Measurements from ENCODE around the gene MED20.

Gene MED20

GRCh38 chr6:41884957-41885356 lies 36.0 kb downstream of the MED20 start:
- Histone ChIP-seq H3K36me3 (ENCODE audit: control insufficient read depth in 2 of 2, insufficient read depth in 2 of 2, low read length in 2 of 2) (no peaks in the 10 kb centered on the region), H3K9me3 (ENCODE audit: control insufficient read depth in 2 of 2, low read length in 2 of 2) (no peaks in the 10 kb centered on the region), H3K4me1 (ENCODE audit: control insufficient read depth in 2 of 2, insufficient read depth in 2 of 2, low read length in 2 of 2) (no peaks in the 10 kb centered on the region), H3K4me3 (ENCODE audit: low read length in 2 of 2) (no peak overlapping the region), H3K27ac (ENCODE audit: low read depth in 2 of 2, low read length in 2 of 2) (no peak overlapping the region), H3K27me3 (ENCODE audit: control insufficient read depth in 2 of 2, insufficient read depth in 2 of 2, low read length in 2 of 2) (no peaks in the 10 kb centered on the region), H3K9ac (ENCODE audit: low read depth in 1 of 2, low read length in 2 of 2) (no peak overlapping the region)

GRCh38 chr6:41881506-41881905 lies 39.4 kb downstream of the MED20 start:
- Histone ChIP-seq H3K4me1 (ENCODE audit: control insufficient read depth in 2 of 2, insufficient read depth in 2 of 2, low read length in 2 of 2) (no peaks in the 10 kb centered on the region), H3K27ac (ENCODE audit: low read depth in 2 of 2, low read length in 2 of 2) (no peak overlapping the region), H3K27me3 (ENCODE audit: control insufficient read depth in 2 of 2, insufficient read depth in 2 of 2, low read length in 2 of 2) (no peaks in the 10 kb centered on the region), H3K36me3 (ENCODE audit: control insufficient read depth in 2 of 2, insufficient read depth in 2 of 2, low read length in 2 of 2) (no peaks in the 10 kb centered on the region), H3K9me3 (ENCODE audit: control insufficient read depth in 2 of 2, low read length in 2 of 2) (no peaks in the 10 kb centered on the region), H3K4me3 (ENCODE audit: low read length in 2 of 2) (no peak overlapping the region), H3K9ac (ENCODE audit: low read depth in 1 of 2, low read length in 2 of 2) (no peak overlapping the region)

- no peaks in the 10 kb centered on the region for H3K36me3 ChIP-seq (ENCODE audit: control insufficient read depth in 2 of 2, insufficient read depth in 2 of 2, low read length in 2 of 2)
- H3K4me3 ChIP-seq (ENCODE audit: low read length in 2 of 2) = no peak overlapping the region
- H3K27me3 ChIP-seq (ENCODE audit: control insufficient read depth in 2 of 2, insufficient read depth in 2 of 2, low read length in 2 of 2) = no peaks in the 10 kb centered on the region
- no peaks in the 10 kb centered on the region for H3K4me1 ChIP-seq (ENCODE audit: control insufficient read depth in 2 of 2, insufficient read depth in 2 of 2, low read length in 2 of 2)
- no peak overlapping the region for H3K27ac ChIP-seq (ENCODE audit: low read depth in 2 of 2, low read length in 2 of 2)
- H3K9me3 ChIP-seq (ENCODE audit: control insufficient read depth in 2 of 2, low read length in 2 of 2) = no peaks in the 10 kb centered on the region
- no peak overlapping the region for H3K9ac ChIP-seq (ENCODE audit: low read depth in 1 of 2, low read length in 2 of 2)
These were observed 42.0 kb downstream of the MED20 start for GRCh38 chr6:41878961-41879405.

- H3K9ac ChIP-seq (ENCODE audit: low read depth in 1 of 2, low read length in 2 of 2) = no peak overlapping the region
- H3K36me3 ChIP-seq (ENCODE audit: control insufficient read depth in 2 of 2, insufficient read depth in 2 of 2, low read length in 2 of 2) = no peaks in the 10 kb centered on the region
- no peaks in the 10 kb centered on the region for H3K27me3 ChIP-seq (ENCODE audit: control insufficient read depth in 2 of 2, insufficient read depth in 2 of 2, low read length in 2 of 2)
- no peaks in the 10 kb centered on the region for H3K4me1 ChIP-seq (ENCODE audit: control insufficient read depth in 2 of 2, insufficient read depth in 2 of 2, low read length in 2 of 2)
- H3K27ac ChIP-seq (ENCODE audit: low read depth in 2 of 2, low read length in 2 of 2) = no peak overlapping the region
- no peaks in the 10 kb centered on the region for H3K9me3 ChIP-seq (ENCODE audit: control insufficient read depth in 2 of 2, low read length in 2 of 2)
- H3K4me3 ChIP-seq (ENCODE audit: low read length in 2 of 2) = no peak overlapping the region
These were observed 42.7 kb downstream of the MED20 start for GRCh38 chr6:41878246-41878645.

- Histone ChIP-seq H3K27me3 (ENCODE audit: control insufficient read depth in 2 of 2, insufficient read depth in 2 of 2, low read length in 2 of 2) (no peaks in the 10 kb centered on the region), H3K4me3 (ENCODE audit: low read length in 2 of 2) (no peak overlapping the region), H3K4me1 (ENCODE audit: control insufficient read depth in 2 of 2, insufficient read depth in 2 of 2, low read length in 2 of 2) (no peaks in the 10 kb centered on the region), H3K9me3 (ENCODE audit: control insufficient read depth in 2 of 2, low read length in 2 of 2) (no peaks in the 10 kb centered on the region), H3K9ac (ENCODE audit: low read depth in 1 of 2, low read length in 2 of 2) (no peak overlapping the region), H3K36me3 (ENCODE audit: control insufficient read depth in 2 of 2, insufficient read depth in 2 of 2, low read length in 2 of 2) (no peaks in the 10 kb centered on the region), H3K27ac (ENCODE audit: low read depth in 2 of 2, low read length in 2 of 2) (no peak overlapping the region)
These were observed 43.8 kb downstream of the MED20 start for GRCh38 chr6:41877051-41877680.

GRCh38 chr6:41874741-41875140 lies 46.2 kb downstream of the MED20 start:
- H3K27me3 ChIP-seq (ENCODE audit: control insufficient read depth in 2 of 2, insufficient read depth in 2 of 2, low read length in 2 of 2) = no peaks in the 10 kb centered on the region
- H3K4me3 ChIP-seq (ENCODE audit: low read length in 2 of 2) = no peak overlapping the region
- H3K9me3 ChIP-seq (ENCODE audit: control insufficient read depth in 2 of 2, low read length in 2 of 2) = no peaks in the 10 kb centered on the region
- H3K9ac ChIP-seq (ENCODE audit: low read depth in 1 of 2, low read length in 2 of 2) = no peak overlapping the region
- H3K36me3 ChIP-seq (ENCODE audit: control insufficient read depth in 2 of 2, insufficient read depth in 2 of 2, low read length in 2 of 2) = no peaks in the 10 kb centered on the region
- no peak overlapping the region for H3K27ac ChIP-seq (ENCODE audit: low read depth in 2 of 2, low read length in 2 of 2)
- H3K4me1 ChIP-seq (ENCODE audit: control insufficient read depth in 2 of 2, insufficient read depth in 2 of 2, low read length in 2 of 2) = no peaks in the 10 kb centered on the region

GRCh38 chr6:41872147-41872546 lies 48.8 kb downstream of the MED20 start:
- H3K27me3 ChIP-seq (ENCODE audit: control insufficient read depth in 2 of 2, insufficient read depth in 2 of 2, low read length in 2 of 2) = no peaks in the 10 kb centered on the region
- no peak overlapping the region for H3K4me3 ChIP-seq (ENCODE audit: low read length in 2 of 2)
- no peak overlapping the region for H3K27ac ChIP-seq (ENCODE audit: low read depth in 2 of 2, low read length in 2 of 2)
- H3K9ac ChIP-seq (ENCODE audit: low read depth in 1 of 2, low read length in 2 of 2) = no peak overlapping the region
- no peaks in the 10 kb centered on the region for H3K9me3 ChIP-seq (ENCODE audit: control insufficient read depth in 2 of 2, low read length in 2 of 2)
- H3K4me1 ChIP-seq (ENCODE audit: control insufficient read depth in 2 of 2, insufficient read depth in 2 of 2, low read length in 2 of 2) = no peaks in the 10 kb centered on the region
- no peaks in the 10 kb centered on the region for H3K36me3 ChIP-seq (ENCODE audit: control insufficient read depth in 2 of 2, insufficient read depth in 2 of 2, low read length in 2 of 2)

- H3K9ac ChIP-seq (ENCODE audit: low read depth in 1 of 2, low read length in 2 of 2) = no peak overlapping the region
- no peaks in the 10 kb centered on the region for H3K9me3 ChIP-seq (ENCODE audit: control insufficient read depth in 2 of 2, low read length in 2 of 2)
- H3K27ac ChIP-seq (ENCODE audit: low read depth in 2 of 2, low read length in 2 of 2) = no peak overlapping the region
- H3K36me3 ChIP-seq (ENCODE audit: control insufficient read depth in 2 of 2, insufficient read depth in 2 of 2, low read length in 2 of 2) = no peaks in the 10 kb centered on the region
- H3K4me3 ChIP-seq (ENCODE audit: low read length in 2 of 2) = no peak overlapping the region
- H3K27me3 ChIP-seq (ENCODE audit: control insufficient read depth in 2 of 2, insufficient read depth in 2 of 2, low read length in 2 of 2) = no peaks in the 10 kb centered on the region
- no peaks in the 10 kb centered on the region for H3K4me1 ChIP-seq (ENCODE audit: control insufficient read depth in 2 of 2, insufficient read depth in 2 of 2, low read length in 2 of 2)
These were observed 49.2 kb downstream of the MED20 start for GRCh38 chr6:41871691-41872090.

GRCh38 chr6:41859356-41859755 lies 61.6 kb downstream of the MED20 start:
- Histone ChIP-seq H3K9ac (ENCODE audit: low read depth in 1 of 2, low read length in 2 of 2) (no peak overlapping the region), H3K27me3 (ENCODE audit: control insufficient read depth in 2 of 2, insufficient read depth in 2 of 2, low read length in 2 of 2) (no peaks in the 10 kb centered on the region), H3K27ac (ENCODE audit: low read depth in 2 of 2, low read length in 2 of 2) (no peak overlapping the region), H3K4me1 (ENCODE audit: control insufficient read depth in 2 of 2, insufficient read depth in 2 of 2, low read length in 2 of 2) (no peaks in the 10 kb centered on the region), H3K9me3 (ENCODE audit: control insufficient read depth in 2 of 2, low read length in 2 of 2) (no peaks in the 10 kb centered on the region), H3K36me3 (ENCODE audit: control insufficient read depth in 2 of 2, insufficient read depth in 2 of 2, low read length in 2 of 2) (no peaks in the 10 kb centered on the region), H3K4me3 (ENCODE audit: low read length in 2 of 2) (no peak overlapping the region)

GRCh38 chr6:41858703-41859102 lies 62.2 kb downstream of the MED20 start:
- Histone ChIP-seq H3K9ac (ENCODE audit: low read depth in 1 of 2, low read length in 2 of 2) (no peak overlapping the region), H3K36me3 (ENCODE audit: control insufficient read depth in 2 of 2, insufficient read depth in 2 of 2, low read length in 2 of 2) (no peaks in the 10 kb centered on the region), H3K9me3 (ENCODE audit: control insufficient read depth in 2 of 2, low read length in 2 of 2) (no peaks in the 10 kb centered on the region), H3K27me3 (ENCODE audit: control insufficient read depth in 2 of 2, insufficient read depth in 2 of 2, low read length in 2 of 2) (no peaks in the 10 kb centered on the region), H3K27ac (ENCODE audit: low read depth in 2 of 2, low read length in 2 of 2) (no peak overlapping the region), H3K4me3 (ENCODE audit: low read length in 2 of 2) (no peak overlapping the region), H3K4me1 (ENCODE audit: control insufficient read depth in 2 of 2, insufficient read depth in 2 of 2, low read length in 2 of 2) (no peaks in the 10 kb centered on the region)

Data from mucosa of rectum (tissue), 2 donors.